GM19023 (cell line): ENCODE measurements around the gene COQ8A.

Experiments
- ATAC-seq: cut with Tn5 transposase; IDR thresholded peaks from one replicate; pipeline ENCODE4 v1.9.1; 2021; ENCODE audit warnings: mild to moderate bottlenecking, moderate library complexity; ENCODE audit not compliant: unreplicated experiment

COQ8A gene

GRCh38 chr1:226940029-226940805, at the start of gene COQ8A:
COQ8A (plus strand) TSS chr1:226940294; CDS start chr1:226961386, 21,092 bp downstream.
- peak; percentile 94 for ATAC-seq

GRCh38 chr1:226890331-226891108, 49.6 kb upstream of the COQ8A start:
- no peak for ATAC-seq

- ATAC-seq: no peak
Measured at GRCh38 chr1:226891346-226891745, 48.7 kb upstream of the COQ8A start.

GRCh38 chr1:226891846-226892523, 48.1 kb upstream of the COQ8A start:
- ATAC-seq: no peak

- ATAC-seq: no peak
Measured at GRCh38 chr1:226892524-226892875, 47.6 kb upstream of the COQ8A start.

GRCh38 chr1:226893936-226894335, 46.2 kb upstream of the COQ8A start:
- no peak for ATAC-seq

GRCh38 chr1:226894826-226895225, 45.3 kb upstream of the COQ8A start:
- no peak for ATAC-seq

- no peak for ATAC-seq
Measured at GRCh38 chr1:226895644-226896043, 44.5 kb upstream of the COQ8A start.

- no peak for ATAC-seq
Measured at GRCh38 chr1:226898246-226898645, 41.8 kb upstream of the COQ8A start.

- no peak for ATAC-seq
Measured at GRCh38 chr1:226901421-226901820, 38.7 kb upstream of the COQ8A start.

GRCh38 chr1:226902601-226903000, 37.5 kb upstream of the COQ8A start:
- no peak for ATAC-seq

- ATAC-seq: no peak
Measured at GRCh38 chr1:226903819-226904716, 36.0 kb upstream of the COQ8A start.

- ATAC-seq: no peak
Measured at GRCh38 chr1:226904772-226905171, 35.3 kb upstream of the COQ8A start.

- no peak for ATAC-seq
Measured at GRCh38 chr1:226908419-226908818, 31.7 kb upstream of the COQ8A start.

- ATAC-seq: no peak
Measured at GRCh38 chr1:226908913-226909312, 31.2 kb upstream of the COQ8A start.

GRCh38 chr1:226912587-226913176, 27.4 kb upstream of the COQ8A start:
- no peak for ATAC-seq

- peak; percentile 16 for ATAC-seq
Measured at GRCh38 chr1:226915672-226915995, 24.5 kb upstream of the COQ8A start.

GRCh38 chr1:226916497-226916896, 23.6 kb upstream of the COQ8A start:
- no peak for ATAC-seq

- ATAC-seq: no peak
Measured at GRCh38 chr1:226919587-226919986, 20.5 kb upstream of the COQ8A start.

- no peak for ATAC-seq
Measured at GRCh38 chr1:226919995-226920394, 20.1 kb upstream of the COQ8A start.
